ENCODE data around the gene TMC1.

GRCh38 chr9:72728031-72728770 lies 206.8 kb downstream of the TMC1 start:
- TF ChIP-seq ISL1 (CRISPR knock-in tag; IDR thresholded peaks at IDR 0.05) (no peak), ZNF565 (CRISPR knock-in tag; conservative IDR thresholded peaks at IDR 0.05; ENCODE audit: low read depth) (no peak), RARB (CRISPR knock-in tag; IDR thresholded peaks at IDR 0.05) (no peak), ZFP30 (CRISPR knock-in tag; IDR thresholded peaks at IDR 0.05) (no peak), ZNF70 (CRISPR knock-in tag; IDR thresholded peaks at IDR 0.05) (no peak), CSDC2 (CRISPR knock-in tag; IDR thresholded peaks at IDR 0.05) (no peak), TOX (CRISPR knock-in tag; IDR thresholded peaks at IDR 0.05; ENCODE audit: borderline replicate concordance) (no peak), CREB5 (CRISPR knock-in tag; IDR thresholded peaks at IDR 0.05; ENCODE audit: low read depth) (no peak), ZC3H10 (CRISPR knock-in tag; IDR thresholded peaks at IDR 0.05) (no peak), ZNF8 (CRISPR knock-in tag; IDR thresholded peaks at IDR 0.05) (no peak), GLIS3 (CRISPR knock-in tag; IDR thresholded peaks at IDR 0.05) (no peak), SNAI2 (CRISPR knock-in tag; IDR thresholded peaks at IDR 0.05) (no peak)
- TF ChIP-seq, protein P1, sequence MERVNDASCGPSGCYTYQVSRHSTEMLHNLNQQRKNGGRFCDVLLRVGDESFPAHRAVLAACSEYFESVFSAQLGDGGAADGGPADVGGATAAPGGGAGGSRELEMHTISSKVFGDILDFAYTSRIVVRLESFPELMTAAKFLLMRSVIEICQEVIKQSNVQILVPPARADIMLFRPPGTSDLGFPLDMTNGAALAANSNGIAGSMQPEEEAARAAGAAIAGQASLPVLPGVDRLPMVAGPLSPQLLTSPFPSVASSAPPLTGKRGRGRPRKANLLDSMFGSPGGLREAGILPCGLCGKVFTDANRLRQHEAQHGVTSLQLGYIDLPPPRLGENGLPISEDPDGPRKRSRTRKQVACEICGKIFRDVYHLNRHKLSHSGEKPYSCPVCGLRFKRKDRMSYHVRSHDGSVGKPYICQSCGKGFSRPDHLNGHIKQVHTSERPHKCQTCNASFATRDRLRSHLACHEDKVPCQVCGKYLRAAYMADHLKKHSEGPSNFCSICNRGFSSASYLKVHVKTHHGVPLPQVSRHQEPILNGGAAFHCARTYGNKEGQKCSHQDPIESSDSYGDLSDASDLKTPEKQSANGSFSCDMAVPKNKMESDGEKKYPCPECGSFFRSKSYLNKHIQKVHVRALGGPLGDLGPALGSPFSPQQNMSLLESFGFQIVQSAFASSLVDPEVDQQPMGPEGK (CRISPR knock-in tag; IDR thresholded peaks at IDR 0.05; ENCODE audit: borderline replicate concordance), result no peak

Measured in SK-N-SH treated with all-trans-retinoic acid at 6 μM for 48 hours (cell line).